PC-3 (cell line): ENCODE results near the gene RPL13. TPM values are rescaled to one million over a fixed set of nuclear protein-coding genes. Genes with fewer than 3 reads are reported as not detected.

Source experiments
- ATAC-seq: fragments of 200-7000 bp; cut with Tn5 transposase; 2 replicates; pipeline ENCODE4 v1.9.1; 2020; ENCODE audit warnings: mild to moderate bottlenecking, moderate library complexity
- BruUV-seq: library from RNA; stranded (reverse); fragments of 400-500 nt; replicated peaks from 2 replicates; lab custom pipeline; 2021; lab: Mats Ljungman, UMichigan
- CTCF ChIA-PET: fragments of 300-600 bp; sonication (Branson Sonifier 250); formaldehyde crosslinking; loops from one replicate; lab custom pipeline; 2022; ENCODE audit warnings: antibody characterized with exemption; lab: Charles Lee
- POLR2A ChIA-PET: fragments of 300-600 bp; sonication (Branson Sonifier 250); formaldehyde crosslinking; loops from one replicate; lab custom pipeline; 2022; ENCODE audit warnings: antibody characterized with exemption; ENCODE audit not compliant: unreplicated experiment; lab: Charles Lee
- DNase-seq: peaks from one replicate; pipeline ENCODE4 v3.0.0-alpha.2; 2015
- H2AFZ ChIP-seq: fragments of 300-600 bp; sonication (generic); 2 replicates; pipeline ENCODE4 v1.6.0; 2016; ENCODE audit warnings: antibody characterized with exemption, low read length
- H3F3A ChIP-seq: fragments of 300-600 bp; sonication (generic); one replicate; pipeline ENCODE4 v1.6.0; 2017; ENCODE audit warnings: antibody characterized with exemption, low read length, control low read depth, mild to moderate bottlenecking; ENCODE audit not compliant: unreplicated experiment
- H3K27ac ChIP-seq: fragments of 300-600 bp; sonication (generic); 2 replicates; pipeline ENCODE4 v1.5.1; 2016; ENCODE audit warnings: mild to moderate bottlenecking, low read length
- H3K27me3 ChIP-seq: fragments of 300-600 bp; sonication (generic); 2 replicates; pipeline ENCODE4 v1.6.1; 2016; ENCODE audit warnings: low read length, mixed read lengths
- H3K36me3 ChIP-seq: fragments of 300-600 bp; sonication (generic); 2 replicates; pipeline ENCODE4 v1.6.1; 2016; ENCODE audit warnings: low read depth, mixed run types, low read length, mixed read lengths
- H3K4me1 ChIP-seq: fragments of 300-600 bp; sonication (generic); 2 replicates; pipeline ENCODE4 v1.5.1; 2016; ENCODE audit warnings: low read length; ENCODE audit not compliant: insufficient read depth
- H3K4me2 ChIP-seq: fragments of 300-600 bp; sonication (generic); 2 replicates; pipeline ENCODE4 v1.6.0; 2016; ENCODE audit warnings: low read length
- H3K4me3 ChIP-seq: fragments of 300-600 bp; sonication (generic); 2 replicates; pipeline ENCODE4 v1.5.1; 2016; ENCODE audit warnings: mild to moderate bottlenecking, low read length, mixed read lengths
- H3K79me2 ChIP-seq: fragments of 300-600 bp; sonication (generic); 2 replicates; pipeline ENCODE4 v1.6.1; 2017; ENCODE audit warnings: low read length, mixed read lengths
- H3K9ac ChIP-seq: fragments of 300-600 bp; sonication (generic); 2 replicates; pipeline ENCODE4 v1.6.0; 2016; ENCODE audit warnings: mild to moderate bottlenecking, low read length
- H3K9me2 ChIP-seq: fragments of 300-600 bp; sonication (generic); replicated peaks from 2 replicates; pipeline ENCODE4 v1.6.1; 2016; ENCODE audit warnings: mixed run types, low read length, mixed read lengths
- H3K9me3 ChIP-seq: fragments of 300-600 bp; sonication (generic); 2 replicates; pipeline ENCODE4 v1.6.1; 2016; ENCODE audit warnings: low read length, mixed read lengths
- H4K20me1 ChIP-seq: fragments of 300-600 bp; sonication (generic); 2 replicates; pipeline ENCODE4 v1.6.1; 2016; ENCODE audit warnings: low read length, mixed read lengths
- CTCF ChIP-seq: fragments of 300-600 bp; sonication (generic); conservative IDR thresholded peaks from 2 replicates; pipeline ENCODE4 v1.5.1; 2017; ENCODE audit warnings: antibody characterized with exemption, low read depth, mild to moderate bottlenecking, low read length
- EZH2 ChIP-seq: fragments of 300-600 bp; sonication (generic); IDR thresholded peaks from one replicate; pipeline ENCODE4 v1.6.1; 2017; ENCODE audit warnings: antibody characterized with exemption, mild to moderate bottlenecking, low read length; ENCODE audit not compliant: unreplicated experiment
- EZH2phosphoT487 ChIP-seq: fragments of 300-600 bp; sonication (generic); IDR thresholded peaks from 2 replicates; pipeline ENCODE4 v1.6.1; 2018; ENCODE audit warnings: mild to moderate bottlenecking, antibody characterized with exemption, low read length, borderline replicate concordance
- intact Hi-C: fragments of 100-400 bp; cut with micrococcal nuclease; formaldehyde crosslinking; loops from 2 replicates; pipeline ENCODE4 v1.9.0; 2023
- total RNA-seq: library from RNA; depleted of rRNA; stranded (reverse); fragments of >200 nt; gene quantifications from 2 replicates; pipeline ENCODE4 v1.2.3, GENCODE V29; 2014

RPL13 gene
- total RNA-seq, 1 experiment from 2014 or later: 3,236 TPM

- H2AFZ ChIP-seq: no peak overlapping the region
- no peaks in the 10 kb centered on the region for H4K20me1 ChIP-seq
- H3K4me1 ChIP-seq: no peaks in the 10 kb centered on the region
- POLR2A ChIA-PET: no interaction called here
- H3K9me2 ChIP-seq: no peaks in the 10 kb centered on the region
- H3K9ac ChIP-seq: no peak overlapping the region
- no TSS peak for BruUV-seq
- no peak for TF ChIP-seq CTCF
- no peak for TF ChIP-seq EZH2
- TF ChIP-seq EZH2phosphoT487: no peak
- no peak overlapping the region for H3K4me2 ChIP-seq
- H3F3A ChIP-seq: no peaks in the 10 kb centered on the region
- no peak overlapping the region for H3K4me3 ChIP-seq
- H3K9me3 ChIP-seq: no peaks in the 10 kb centered on the region
- no peaks in the 10 kb centered on the region for H3K79me2 ChIP-seq
- H3K27ac ChIP-seq: no peak overlapping the region
- ATAC-seq (no peak), DNase-seq (no peak)
- no peaks in the 10 kb centered on the region for H3K27me3 ChIP-seq
- peaks cover 8% of the 10 kb centered on the region; the same call in 1 of the 2 replicates for H3K36me3 ChIP-seq
- CTCF ChIA-PET: no interaction called here
- intact Hi-C loops: no loop called here
Observed at GRCh38 chr16:89534252-89534756, 26.2 kb upstream of the RPL13 start.

- Histone ChIP-seq H2AFZ (no peak overlapping the region), H3F3A (no peaks in the 10 kb centered on the region), H3K9me3 (no peaks in the 10 kb centered on the region), H3K79me2 (no peaks in the 10 kb centered on the region), H3K9ac (no peak overlapping the region), H3K9me2 (no peaks in the 10 kb centered on the region), H3K36me3 (no peaks in the 10 kb centered on the region; the same call in 1 of the 2 replicates), H3K27me3 (no peaks in the 10 kb centered on the region), H4K20me1 (no peaks in the 10 kb centered on the region), H3K4me1 (no peaks in the 10 kb centered on the region), H3K27ac (no peak overlapping the region), H3K4me2 (no peak overlapping the region), H3K4me3 (no peak overlapping the region)
- intact Hi-C loops: no loop called here
- DNase-seq (no peak), ATAC-seq (no peak)
- CTCF ChIA-PET: no interaction called here
- TF ChIP-seq EZH2 (no peak), EZH2phosphoT487 (no peak), CTCF (no peak)
- POLR2A ChIA-PET: no interaction called here
- no TSS peak for BruUV-seq
Observed at GRCh38 chr16:89536371-89536770, 24.1 kb upstream of the RPL13 start.

GRCh38 chr16:89536886-89537548 is 23.5 kb upstream of the RPL13 start:
- Histone ChIP-seq H2AFZ (no peak overlapping the region), H3K4me2 (no peak overlapping the region), H3K9me3 (no peaks in the 10 kb centered on the region), H4K20me1 (no peaks in the 10 kb centered on the region), H3F3A (no peaks in the 10 kb centered on the region), H3K27ac (no peak overlapping the region), H3K79me2 (no peaks in the 10 kb centered on the region), H3K4me3 (no peak overlapping the region), H3K9ac (no peak overlapping the region), H3K4me1 (no peaks in the 10 kb centered on the region), H3K9me2 (no peaks in the 10 kb centered on the region), H3K27me3 (no peaks in the 10 kb centered on the region), H3K36me3 (no peaks in the 10 kb centered on the region; the same call in 1 of the 2 replicates)
- intact Hi-C loops: no loop called here
- no peak for TF ChIP-seq EZH2
- TF ChIP-seq CTCF: no peak
- no peak for TF ChIP-seq EZH2phosphoT487
- no peak for DNase-seq
- ATAC-seq: no peak
- ChIA-PET POLR2A (no interaction called here), CTCF (no interaction called here)
- BruUV-seq: no TSS peak
